H1 (cell line): ENCODE results near the gene TMLHE. TPM values are rescaled to one million over a fixed set of nuclear protein-coding genes. Genes with fewer than 3 reads are reported as not detected.

Experiments used
- CTCF ChIA-PET: fragments of 300-600 bp; sonication (Branson Sonifier 250); formaldehyde crosslinking; loops from one replicate; lab custom pipeline; 2021; ENCODE audit not compliant: partially characterized antibody; lab: Charles Lee
- POLR2A ChIA-PET: fragments of 300-600 bp; sonication (Branson Sonifier 250); formaldehyde crosslinking; loops from one replicate; lab custom pipeline; 2021; ENCODE audit warnings: inconsistent platforms; ENCODE audit not compliant: partially characterized antibody; lab: Charles Lee
- DNase-seq, 2 experiments: peaks; one replicate each; pipeline versions ENCODE4 v3.0.0 to v3.0.0-alpha.2; 2010 to 2022; ENCODE audit warnings: low spot score in 2 of 2, low read depth in 1 of 2, mixed read lengths in 1 of 2
- FAIRE-seq: peaks from 2 replicates; lab custom pipeline; 2011; peaks lifted over from hg19 to GRCh38; lab: Jason Lieb, UNC
- H2AFZ ChIP-seq: 2 replicates; pipeline ENCODE4 v1.8.1; 2012; ENCODE audit warnings: low read length, inconsistent platforms
- H2AK5ac ChIP-seq: 2 replicates; pipeline ENCODE4 v1.6.1; 2013; ENCODE audit warnings: low read depth, low read length
- H2BK120ac ChIP-seq: replicated peaks from 2 replicates; pipeline ENCODE3; 2013; ENCODE audit warnings: low read depth, low read length, inconsistent platforms
- H2BK12ac ChIP-seq: 2 replicates; pipeline ENCODE4 v1.6.1; 2013; ENCODE audit warnings: low read depth, low read length
- H2BK15ac ChIP-seq: 2 replicates; pipeline ENCODE4 v1.6.1; 2013; ENCODE audit warnings: low read length
- H2BK20ac ChIP-seq: 2 replicates; pipeline ENCODE4 v1.6.1; 2013; ENCODE audit warnings: low read length
- H2BK5ac ChIP-seq: 2 replicates; pipeline ENCODE4 v1.6.1; 2013; ENCODE audit warnings: low read depth, low read length
- H3K14ac ChIP-seq: 2 replicates; pipeline ENCODE4 v1.6.1; 2013; ENCODE audit warnings: inconsistent platforms; ENCODE audit not compliant: insufficient read length
- H3K18ac ChIP-seq: 2 replicates; pipeline ENCODE4 v1.6.1; 2013; ENCODE audit warnings: low read length; ENCODE audit errors: extremely low read depth
- H3K23ac ChIP-seq: 2 replicates; pipeline ENCODE4 v1.6.1; 2013; ENCODE audit warnings: inconsistent platforms; ENCODE audit not compliant: insufficient read length
- H3K23me2 ChIP-seq: 2 replicates; pipeline ENCODE4 v1.6.1; 2013; ENCODE audit warnings: low read depth, low read length
- H3K27ac ChIP-seq: 2 replicates; pipeline ENCODE4 v1.6.1; 2011; ENCODE audit warnings: low read depth, low read length, inconsistent platforms
- H3K27me3 ChIP-seq, 4 experiments: replicated peaks in 1 of 4; 1 replicate in 1 of 4; 2 replicates in 3 of 4; pipeline versions ENCODE4 v1.6.1 to v1.8.1; 2011 to 2013; ENCODE audit warnings: low read length in 3 of 4, mild to moderate bottlenecking in 3 of 4, inconsistent platforms in 2 of 4, mixed read lengths in 2 of 4, moderate library complexity in 1 of 4; ENCODE audit not compliant: control insufficient read depth in 3 of 4, insufficient read depth in 3 of 4; ENCODE audit errors: extremely low read depth in 1 of 4
- H3K36me3 ChIP-seq, 4 experiments: 2 replicates each; pipeline versions ENCODE4 v1.6.1 to v1.8.1; 2011 to 2013; ENCODE audit warnings: mild to moderate bottlenecking in 4 of 4, low read length in 3 of 4, moderate library complexity in 2 of 4, control low read depth in 1 of 4, inconsistent platforms in 1 of 4; ENCODE audit not compliant: insufficient read depth in 4 of 4, control insufficient read depth in 2 of 4
- H3K4ac ChIP-seq: replicated peaks from 2 replicates; pipeline ENCODE3; 2013; ENCODE audit warnings: low read length, low read depth, mixed read lengths, inconsistent platforms; ENCODE audit not compliant: insufficient read length
- H3K4me1 ChIP-seq, 4 experiments: replicated peaks in 1 of 4; 1 replicate in 1 of 4; 2 replicates in 3 of 4; pipeline versions ENCODE4 v1.6.1 to v1.8.1; 2011 to 2013; ENCODE audit warnings: low read length in 3 of 4, inconsistent platforms in 2 of 4, mixed read lengths in 1 of 4; ENCODE audit not compliant: insufficient read depth in 4 of 4, control insufficient read depth in 3 of 4
- H3K4me2 ChIP-seq, 2 experiments: 2 replicates each; pipeline versions ENCODE4 v1.6.1 to v1.8.1; 2011 to 2013; ENCODE audit warnings: low read depth in 2 of 2, low read length in 2 of 2, control low read depth in 1 of 2, inconsistent platforms in 1 of 2, mild to moderate bottlenecking in 1 of 2; ENCODE audit not compliant: insufficient read depth in 1 of 2
- H3K4me3 ChIP-seq, 4 experiments: fragments of 200-600, 300-600 bp in 1 of 4; sonication (generic), shearing (Covaris generic), sonication (Bioruptor Twin) in 1 of 4; 2 replicates each; pipeline versions ENCODE4 v1.5.1 to v1.8.1; 2011 to 2016; ENCODE audit warnings: low read length in 4 of 4, low read depth in 3 of 4, control low read depth in 2 of 4, inconsistent platforms in 2 of 4, mild to moderate bottlenecking in 2 of 4, mixed read lengths in 1 of 4, moderate library complexity in 1 of 4; ENCODE audit not compliant: insufficient read depth in 2 of 4; ENCODE audit errors: extremely low read depth in 1 of 4
- H3K56ac ChIP-seq: replicated peaks from 2 replicates; pipeline ENCODE3; 2013; ENCODE audit warnings: low read depth, mild to moderate bottlenecking, mixed read lengths, low read length, inconsistent platforms; ENCODE audit not compliant: insufficient read length
- H3K79me1 ChIP-seq: 2 replicates; pipeline ENCODE4 v1.6.1; 2013; ENCODE audit warnings: low read depth, low read length, control low read depth
- H3K79me2 ChIP-seq, 2 experiments: 2 replicates each; pipeline versions ENCODE4 v1.6.1 to v1.8.1; 2012 to 2013; ENCODE audit warnings: low read length in 2 of 2, mild to moderate bottlenecking in 2 of 2, inconsistent platforms in 1 of 2; ENCODE audit not compliant: insufficient read depth in 2 of 2, control insufficient read depth in 1 of 2
- H3K9ac ChIP-seq, 4 experiments: replicated peaks in 1 of 4; 1 replicate in 1 of 4; 2 replicates in 3 of 4; pipeline versions ENCODE4 v1.6.1 to v1.8.1; 2011 to 2013; ENCODE audit warnings: low read depth in 3 of 4, low read length in 3 of 4, control low read depth in 2 of 4, mild to moderate bottlenecking in 2 of 4, moderate library complexity in 2 of 4, inconsistent platforms in 1 of 4; ENCODE audit errors: extremely low read depth in 1 of 4
- H3K9me3 ChIP-seq, 2 experiments: 2 replicates each; pipeline versions ENCODE4 v1.6.1 to v1.8.1; 2012 to 2013; ENCODE audit warnings: mild to moderate bottlenecking in 2 of 2, moderate library complexity in 2 of 2, control low read depth in 1 of 2, inconsistent platforms in 1 of 2, low read depth in 1 of 2, low read length in 1 of 2, mixed read lengths in 1 of 2; ENCODE audit not compliant: insufficient read depth in 2 of 2
- H4K20me1 ChIP-seq, 2 experiments: replicated peaks in 1 of 2; 2 replicates each; pipeline versions ENCODE3 to v1.8.1; 2011 to 2013; ENCODE audit warnings: inconsistent platforms in 2 of 2, low read length in 2 of 2, mild to moderate bottlenecking in 1 of 2; ENCODE audit not compliant: insufficient read depth in 2 of 2, control insufficient read depth in 1 of 2
- H4K5ac ChIP-seq: 2 replicates; pipeline ENCODE4 v1.6.1; 2013; ENCODE audit warnings: low read length, low read depth, mixed read lengths, inconsistent platforms; ENCODE audit not compliant: insufficient read length
- H4K8ac ChIP-seq: 2 replicates; pipeline ENCODE4 v1.8.0; 2013; ENCODE audit warnings: mild to moderate bottlenecking, moderate library complexity, low read length, inconsistent platforms; ENCODE audit not compliant: insufficient read depth; ENCODE audit errors: extremely low read depth
- H4K91ac ChIP-seq: replicated peaks from 2 replicates; pipeline ENCODE3; 2013; ENCODE audit warnings: low read length, mixed read lengths, inconsistent platforms; ENCODE audit not compliant: insufficient read length
- ASH2L ChIP-seq: fragments of 200-600, 300-600 bp; sonication (generic); IDR thresholded peaks from one replicate; pipeline ENCODE4 v1.7.1; 2017; ENCODE audit warnings: low read length
- EGR1 ChIP-seq: IDR thresholded peaks from 2 replicates; pipeline ENCODE4 v1.6.1; 2011; ENCODE audit warnings: low read depth, low read length, borderline replicate concordance
- GTF2F1 ChIP-seq: IDR thresholded peaks from 2 replicates; pipeline ENCODE4 v1.6.1; 2012; ENCODE audit warnings: low read depth, low read length, improper control_type of control experiment, borderline replicate concordance
- KDM1A ChIP-seq: fragments of 200-600, 300-600 bp; sonication (generic); IDR thresholded peaks from 2 replicates; pipeline ENCODE4 v1.7.1; 2016; ENCODE audit warnings: mild to moderate bottlenecking, low read length, borderline replicate concordance
- KDM4A ChIP-seq: IDR thresholded peaks from one replicate; pipeline ENCODE4 v1.7.1; 2012; ENCODE audit warnings: low read depth, mild to moderate bottlenecking, moderate library complexity, low read length, inconsistent platforms; ENCODE audit not compliant: severe bottlenecking
- NANOG ChIP-seq: IDR thresholded peaks from 2 replicates; pipeline ENCODE4 v1.6.1; 2011; ENCODE audit warnings: low read length, low read depth, mild to moderate bottlenecking, inconsistent platforms; ENCODE audit not compliant: insufficient read depth, poor library complexity, severe bottlenecking
- POLR2A ChIP-seq, 2 experiments: IDR thresholded peaks; 1 replicate in 1 of 2; 2 replicates in 1 of 2; pipeline ENCODE4 v1.6.1; 2011; ENCODE audit warnings: low read depth in 2 of 2, low read length in 2 of 2, mild to moderate bottlenecking in 2 of 2; ENCODE audit errors: control extremely low read depth in 1 of 2
- RAD21 ChIP-seq, 2 experiments: IDR thresholded peaks in 1 of 2; conservative IDR thresholded peaks in 1 of 2; 2 replicates each; pipeline ENCODE4 v1.6.1; 2011; ENCODE audit warnings: low read depth in 2 of 2, low read length in 2 of 2, improper control_type of control experiment in 1 of 2, inconsistent platforms in 1 of 2, mild to moderate bottlenecking in 1 of 2, moderate library complexity in 1 of 2
- SIRT6 ChIP-seq: IDR thresholded peaks from one replicate; pipeline ENCODE4 v1.7.1; 2012; ENCODE audit warnings: low read length, inconsistent platforms
- SP2 ChIP-seq: IDR thresholded peaks from 2 replicates; pipeline ENCODE4 v1.6.1; 2012; ENCODE audit warnings: mild to moderate bottlenecking, low read length, inconsistent platforms
- SP4 ChIP-seq: IDR thresholded peaks from 2 replicates; pipeline ENCODE4 v1.6.1; 2012; ENCODE audit warnings: low read length, inconsistent platforms
- SUZ12 ChIP-seq: fragments of 200-600 bp; sonication (generic); IDR thresholded peaks from 2 replicates; pipeline ENCODE4 v1.6.1; 2012; ENCODE audit warnings: mild to moderate bottlenecking, inconsistent platforms, low read length, moderate library complexity, mixed read lengths
- TAF1 ChIP-seq: IDR thresholded peaks from 2 replicates; pipeline ENCODE4 v1.6.1; 2011; ENCODE audit warnings: mild to moderate bottlenecking, low read depth, low read length
- TEAD4 ChIP-seq: IDR thresholded peaks from 2 replicates; pipeline ENCODE4 v1.6.1; 2012; ENCODE audit warnings: low read depth, low read length, inconsistent platforms, mixed read lengths
- YY1 ChIP-seq: IDR thresholded peaks from 2 replicates; pipeline ENCODE4 v1.6.1; 2011; ENCODE audit warnings: low read depth, mild to moderate bottlenecking, low read length
- polyA plus RNA-seq, 7 experiments: library from polyadenylated mRNA; depleted of rRNA in 3 of 7; stranded (reverse) in 5 of 7; unstranded in 2 of 7; fragments of >200 nt in 5 of 7; fragments of 200-250 nt in 2 of 7; gene quantifications; 1 replicate in 5 of 7; 2 replicates in 1 of 7; 4 replicates in 1 of 7; pipeline versions ENCODE4 v1.2.1 to v1.2.3, GENCODE V29; 2011 to 2013; ENCODE audit warnings: missing spikeins in 2 of 7, mixed read lengths in 2 of 7
- total RNA-seq: library from RNA; stranded (reverse); fragmentation: NEBNext Ultra II Directional; extraction: Animal tissue kit (Norgen Biotek cat#: 25700); gene quantifications from 2 replicates; pipeline ENCODE4 v1.2.1, GENCODE V29; 2021
- TF ChIP-seq, protein P1 (sequence below): IDR thresholded peaks from 2 replicates; pipeline ENCODE4 v1.6.1; 2011; ENCODE audit warnings: low read length, improper control_type of control experiment

The TMLHE gene
- total and polyA plus RNA-seq, 2 of the 8 experiments (the other 6 are each of a cell fraction or from before 2014, with no cell fraction given): 9.1 to 10.3 TPM

DNA sequence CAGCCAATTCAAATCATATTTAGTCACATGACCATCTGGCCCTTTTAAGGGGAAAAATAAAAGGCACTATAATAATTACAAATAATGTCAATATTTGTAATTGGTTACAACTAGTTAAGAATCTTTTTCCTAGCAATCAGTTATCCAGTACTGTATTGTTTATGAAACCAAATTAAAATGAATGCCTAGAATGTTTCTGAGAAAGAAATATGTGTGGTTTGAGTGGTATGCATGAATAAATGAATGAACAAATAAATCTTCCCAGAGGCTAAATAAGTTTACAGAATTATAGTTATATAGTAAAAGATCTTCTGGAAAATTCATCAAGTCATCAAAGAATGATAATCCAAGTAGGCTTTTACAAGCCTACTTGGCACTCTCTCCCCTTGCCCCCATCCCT lies 98.5 kb downstream of the TMLHE start:
- no peak overlapping the region for H3K14ac ChIP-seq
- CTCF ChIA-PET: no interaction called here
- no peak overlapping the region for H3K4me3 ChIP-seq
- no peak overlapping the region for H3K4me2 ChIP-seq
- H2BK120ac ChIP-seq: no peak overlapping the region
- no peak overlapping the region for H2BK12ac ChIP-seq
- H4K5ac ChIP-seq: no peak overlapping the region
- no peaks in the 10 kb centered on the region for H3K4me1 ChIP-seq
- no peak overlapping the region for H3K9ac ChIP-seq
- no peak overlapping the region for H2BK20ac ChIP-seq
- peaks cover 0 to 8% (median 2%) of the 10 kb centered on the region in 4 experiments; a peak in 2 of 8 replicates for H3K36me3 ChIP-seq
- H3K56ac ChIP-seq: no peak overlapping the region
- H3K23me2 ChIP-seq: no peaks in the 10 kb centered on the region
- H3K79me2 ChIP-seq: no peaks in the 10 kb centered on the region
- DNase-seq (no peak), FAIRE-seq (no peak)
- H3K27ac ChIP-seq: no peak overlapping the region
- no peak overlapping the region for H2AFZ ChIP-seq
- no peak overlapping the region for H3K4ac ChIP-seq
- H2AK5ac ChIP-seq: no peak overlapping the region
- H3K79me1 ChIP-seq: no peaks in the 10 kb centered on the region
- H4K20me1 ChIP-seq: no peaks in the 10 kb centered on the region
- no peaks in the 10 kb centered on the region for H3K27me3 ChIP-seq
- no peaks in the 10 kb centered on the region for H3K9me3 ChIP-seq
- H2BK15ac ChIP-seq: no peak overlapping the region
- H3K18ac ChIP-seq: no peak overlapping the region
- POLR2A ChIA-PET: no interaction called here
- no peak overlapping the region for H2BK5ac ChIP-seq
- H4K91ac ChIP-seq: no peak overlapping the region
- H4K8ac ChIP-seq: no peak overlapping the region
- no peak overlapping the region for H3K23ac ChIP-seq
- TF ChIP-seq NANOG (no peak), ASH2L (no peak), SIRT6 (no peak), SP4 (no peak), POLR2A (IDR thresholded peaks at IDR 0.05; ENCODE audit: control extremely low read depth in 1 of 2, low read depth in 2 of 2, low read length in 2 of 2) (no peak), TAF1 (no peak), RAD21 (IDR thresholded peaks at IDR 0.05 in 1 of 2, conservative IDR thresholded peaks at IDR 0.05 in 1 of 2; ENCODE audit: low read depth in 2 of 2, low read length in 2 of 2) (no peak), EGR1 (no peak), KDM1A (no peak), KDM4A (no peak), SUZ12 (no peak), YY1 (no peak), GTF2F1 (no peak), SP2 (no peak), TEAD4 (no peak)
- TF ChIP-seq, protein P1, sequence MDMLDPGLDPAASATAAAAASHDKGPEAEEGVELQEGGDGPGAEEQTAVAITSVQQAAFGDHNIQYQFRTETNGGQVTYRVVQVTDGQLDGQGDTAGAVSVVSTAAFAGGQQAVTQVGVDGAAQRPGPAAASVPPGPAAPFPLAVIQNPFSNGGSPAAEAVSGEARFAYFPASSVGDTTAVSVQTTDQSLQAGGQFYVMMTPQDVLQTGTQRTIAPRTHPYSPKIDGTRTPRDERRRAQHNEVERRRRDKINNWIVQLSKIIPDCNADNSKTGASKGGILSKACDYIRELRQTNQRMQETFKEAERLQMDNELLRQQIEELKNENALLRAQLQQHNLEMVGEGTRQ: no peak
